Measurements from ENCODE around the gene KCNIP3. TPM values are rescaled to one million over a fixed set of nuclear protein-coding genes. Genes with fewer than 3 reads are reported as not detected.

The KCNIP3 gene
- total RNA-seq, 2 donors from 2014 or later, result 12.5 to 22.1 TPM

GRCh38 chr2:95357717-95358280 is 60.7 kb downstream of the KCNIP3 start:
- DNase-seq (ENCODE audit: low spot score) (no peak), ATAC-seq (ENCODE audit: insufficient number of reproducible peaks, low FRiP score, low read depth) (no peak)
- TF ChIP-seq CTCF (IDR thresholded peaks at IDR 0.05), result no peak
- no peaks in the 10 kb centered on the region for H3K9me3 ChIP-seq
- H3K36me3 ChIP-seq, result no peaks in the 10 kb centered on the region
- H3K4me1 ChIP-seq (ENCODE audit: control insufficient read depth in 1 of 2, low read depth in 2 of 2), result no peaks in the 10 kb centered on the region
- H3K27ac ChIP-seq, result no peak overlapping the region
- H3K27me3 ChIP-seq (replicated peaks; ENCODE audit: insufficient read depth), result no peaks in the 10 kb centered on the region
- H3K4me3 ChIP-seq, result no peak overlapping the region

- Histone ChIP-seq H3K4me3 (no peak overlapping the region), H3K27me3 (replicated peaks; ENCODE audit: insufficient read depth) (no peaks in the 10 kb centered on the region), H3K27ac (no peak overlapping the region), H3K4me1 (ENCODE audit: control insufficient read depth in 1 of 2, low read depth in 2 of 2) (no peaks in the 10 kb centered on the region), H3K9me3 (no peaks in the 10 kb centered on the region), H3K36me3 (no peaks in the 10 kb centered on the region)
- ATAC-seq (ENCODE audit: insufficient number of reproducible peaks, low FRiP score, low read depth) (no peak), DNase-seq (ENCODE audit: low spot score) (no peak)
- TF ChIP-seq CTCF (IDR thresholded peaks at IDR 0.05), result no peak
These were observed 61.9 kb downstream of the KCNIP3 start for GRCh38 chr2:95359031-95359430.

- TF ChIP-seq CTCF (IDR thresholded peaks at IDR 0.05), result no peak
- DNase-seq (ENCODE audit: low spot score), result no peak
These were observed 62.4 kb downstream of the KCNIP3 start for GRCh38 chr2:95359501-95359930.

GRCh38 chr2:95361216-95361980 is 64.3 kb downstream of the KCNIP3 start:
- Histone ChIP-seq H3K27me3 (replicated peaks; ENCODE audit: insufficient read depth) (no peaks in the 10 kb centered on the region), H3K9me3 (no peaks in the 10 kb centered on the region), H3K27ac (no peak overlapping the region), H3K36me3 (no peaks in the 10 kb centered on the region), H3K4me3 (no peak overlapping the region), H3K4me1 (ENCODE audit: control insufficient read depth in 1 of 2, low read depth in 2 of 2) (no peaks in the 10 kb centered on the region)
- DNase-seq (ENCODE audit: low spot score) (no peak), ATAC-seq (ENCODE audit: insufficient number of reproducible peaks, low FRiP score, low read depth) (no peak)
- TF ChIP-seq CTCF (IDR thresholded peaks at IDR 0.05), result no peak

More at GRCh38 chr2:95359501-95359930, 62.4 kb downstream of the KCNIP3 start:
- Histone ChIP-seq H3K4me1 (ENCODE audit: control insufficient read depth in 1 of 2, low read depth in 2 of 2) (no peaks in the 10 kb centered on the region), H3K27me3 (replicated peaks; ENCODE audit: insufficient read depth) (no peaks in the 10 kb centered on the region), H3K4me3 (no peak overlapping the region), H3K27ac (no peak overlapping the region), H3K9me3 (no peaks in the 10 kb centered on the region), H3K36me3 (no peaks in the 10 kb centered on the region)
- ATAC-seq (ENCODE audit: insufficient number of reproducible peaks, low FRiP score, low read depth), result no peak

GRCh38 chr2:95362486-95362885 is 65.3 kb downstream of the KCNIP3 start:
- Histone ChIP-seq H3K27ac (no peak overlapping the region), H3K4me3 (no peak overlapping the region), H3K9me3 (no peaks in the 10 kb centered on the region), H3K4me1 (ENCODE audit: control insufficient read depth in 1 of 2, low read depth in 2 of 2) (no peaks in the 10 kb centered on the region), H3K27me3 (replicated peaks; ENCODE audit: insufficient read depth) (no peaks in the 10 kb centered on the region), H3K36me3 (no peaks in the 10 kb centered on the region)
- no peak for TF ChIP-seq CTCF (IDR thresholded peaks at IDR 0.05)
- ATAC-seq (ENCODE audit: insufficient number of reproducible peaks, low FRiP score, low read depth), result no peak
- no peak for DNase-seq (ENCODE audit: low spot score)

Measured in thoracic aorta (tissue), 2 donors.